Measurements from ENCODE around the gene PMVK. TPM values are rescaled to one million over a fixed set of nuclear protein-coding genes. Genes with fewer than 3 reads are reported as not detected.

Gene PMVK
- total and polyA plus RNA-seq, 10 of the 15 experiments (the other 5 are each of a cell fraction or from before 2014, with no cell fraction given): 6.0 to 121 (median 49.4) TPM

GRCh38 chr1:154878371-154879037 lies 58.0 kb downstream of the PMVK start (continued):
- no peak for TF ChIP-seq BRCA1 (IDR thresholded peaks at IDR 0.05; ENCODE audit: low read depth, low read length)
- TF ChIP-seq YY1 (IDR thresholded peaks at IDR 0.05; ENCODE audit: low read depth, low read length): peak; percentile 68; the same call in 1 of the 2 replicates
- peak; percentile 33; the same call in 1 of the 2 replicates for TF ChIP-seq LARP7 (IDR thresholded peaks at IDR 0.05)
- TF ChIP-seq STAT1 (conservative IDR thresholded peaks at IDR 0.05): no peak; the same call in 1 of the 2 replicates
- TF ChIP-seq ZNF207 (IDR thresholded peaks at IDR 0.05; ENCODE audit: borderline replicate concordance): no peak
- no peak for TF ChIP-seq TAF1 (IDR thresholded peaks at IDR 0.05; ENCODE audit: borderline replicate concordance, low read depth, low read length)
- no peak for TF ChIP-seq WRNIP1 (IDR thresholded peaks at IDR 0.05; ENCODE audit: borderline replicate concordance, low read depth, low read length)
- TF ChIP-seq SRF (IDR thresholded peaks at IDR 0.05; ENCODE audit: low read depth in 2 of 2, low read length in 2 of 2): no peak
- TF ChIP-seq SPI1 (IDR thresholded peaks at IDR 0.05; ENCODE audit: borderline replicate concordance, insufficient read depth, low read depth, low read length): no peak
- TF ChIP-seq TCF7 (IDR thresholded peaks at IDR 0.05; ENCODE audit: borderline replicate concordance): no peak
- peak; percentile 78; the same call in 1 of the 3 replicates for TF ChIP-seq POU2F2 (IDR thresholded peaks at IDR 0.05; ENCODE audit: borderline replicate concordance, low read depth, low read length)
- TF ChIP-seq TARDBP (IDR thresholded peaks at IDR 0.05; ENCODE audit: borderline replicate concordance): 0 out of 2 replicates have a peak, but pooled peaks have one; percentile 36
- TF ChIP-seq MLLT1 (IDR thresholded peaks at IDR 0.05): 0 out of 2 replicates have a peak, but pooled peaks have one; percentile 27
- no peak for TF ChIP-seq MEF2A (IDR thresholded peaks at IDR 0.05; ENCODE audit: insufficient read depth, low read depth, low read length)
- no peak for TF ChIP-seq IRF4 (IDR thresholded peaks at IDR 0.05; ENCODE audit: low read depth, low read length)
- TF ChIP-seq NKRF (conservative IDR thresholded peaks at IDR 0.05): no peak
- no peak for TF ChIP-seq NFYA (IDR thresholded peaks at IDR 0.05; ENCODE audit: borderline replicate concordance, low read depth, low read length)
- peak; percentile 96 for TF ChIP-seq RAD21 (IDR thresholded peaks at IDR 0.05; ENCODE audit: insufficient read depth, low read depth, low read length)
- no peak for TF ChIP-seq TBL1XR1 (IDR thresholded peaks at IDR 0.05; ENCODE audit: low read depth, low read length)
- TF ChIP-seq PBX3 (IDR thresholded peaks at IDR 0.05; ENCODE audit: insufficient replicate concordance, low read depth, low read length): no peak
- TF ChIP-seq ZBED1 (IDR thresholded peaks at IDR 0.05; ENCODE audit: borderline replicate concordance): no peak
- TF ChIP-seq CHD2 (IDR thresholded peaks at IDR 0.05; ENCODE audit: borderline replicate concordance, low read depth, low read length): peak; percentile 52; the same call in 1 of the 2 replicates
- TF ChIP-seq BACH1 (IDR thresholded peaks at IDR 0.05; ENCODE audit: borderline replicate concordance): no peak
- no peak for TF ChIP-seq GATAD2B (conservative IDR thresholded peaks at IDR 0.05; ENCODE audit: low read depth)
- no peak for TF ChIP-seq RBBP5 (conservative IDR thresholded peaks at IDR 0.05)
- TF ChIP-seq SP1 (IDR thresholded peaks at IDR 0.05; ENCODE audit: low read depth, low read length): no peak
- peak; percentile 62; the same call in 1 of the 2 replicates for TF ChIP-seq NBN (IDR thresholded peaks at IDR 0.05)
- no peak for TF ChIP-seq CBFB (IDR thresholded peaks at IDR 0.05; ENCODE audit: low read depth)
